ENCODE data around the gene EPB41.
"Not testable (repeated sequence)": the region's sequence is repeated elsewhere in the genome, so short reads cannot be mapped to it uniquely, and the experiment has no call there.

Gene EPB41

DNA sequence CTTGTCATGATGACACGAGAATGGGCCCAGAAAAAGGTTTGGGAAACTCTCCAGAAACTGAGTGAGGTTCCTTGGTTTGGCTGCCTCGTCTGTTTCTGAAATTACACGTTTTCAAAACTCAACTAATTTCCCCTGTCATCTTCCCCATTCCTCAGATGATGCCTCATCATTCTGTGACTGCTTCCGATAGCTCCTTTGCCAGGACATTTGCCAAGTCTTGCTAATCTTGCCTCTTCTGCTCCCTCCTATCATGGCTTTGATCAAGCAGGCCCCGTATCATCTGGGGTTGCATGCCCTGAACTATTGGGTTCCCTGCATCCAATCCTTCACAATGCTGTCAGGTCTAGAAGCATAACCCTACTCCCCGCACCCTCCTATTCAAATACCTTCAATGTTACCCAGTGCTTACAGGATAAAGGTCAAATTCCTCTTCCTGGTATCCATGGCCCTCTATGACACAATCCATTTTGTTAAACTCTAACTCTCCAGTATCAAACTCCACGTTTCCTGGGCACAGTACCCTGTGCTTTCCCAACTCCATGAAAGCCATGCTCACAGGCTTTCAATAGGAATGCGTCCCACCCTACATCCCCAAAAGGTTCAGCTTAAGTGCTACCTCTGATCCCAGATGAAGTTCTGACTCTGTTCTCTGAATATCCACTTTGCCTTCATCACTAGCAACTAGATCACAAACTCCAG is 231.5 kb downstream of the EPB41 start:
- DNase-seq = peak; percentile 86

DNA sequence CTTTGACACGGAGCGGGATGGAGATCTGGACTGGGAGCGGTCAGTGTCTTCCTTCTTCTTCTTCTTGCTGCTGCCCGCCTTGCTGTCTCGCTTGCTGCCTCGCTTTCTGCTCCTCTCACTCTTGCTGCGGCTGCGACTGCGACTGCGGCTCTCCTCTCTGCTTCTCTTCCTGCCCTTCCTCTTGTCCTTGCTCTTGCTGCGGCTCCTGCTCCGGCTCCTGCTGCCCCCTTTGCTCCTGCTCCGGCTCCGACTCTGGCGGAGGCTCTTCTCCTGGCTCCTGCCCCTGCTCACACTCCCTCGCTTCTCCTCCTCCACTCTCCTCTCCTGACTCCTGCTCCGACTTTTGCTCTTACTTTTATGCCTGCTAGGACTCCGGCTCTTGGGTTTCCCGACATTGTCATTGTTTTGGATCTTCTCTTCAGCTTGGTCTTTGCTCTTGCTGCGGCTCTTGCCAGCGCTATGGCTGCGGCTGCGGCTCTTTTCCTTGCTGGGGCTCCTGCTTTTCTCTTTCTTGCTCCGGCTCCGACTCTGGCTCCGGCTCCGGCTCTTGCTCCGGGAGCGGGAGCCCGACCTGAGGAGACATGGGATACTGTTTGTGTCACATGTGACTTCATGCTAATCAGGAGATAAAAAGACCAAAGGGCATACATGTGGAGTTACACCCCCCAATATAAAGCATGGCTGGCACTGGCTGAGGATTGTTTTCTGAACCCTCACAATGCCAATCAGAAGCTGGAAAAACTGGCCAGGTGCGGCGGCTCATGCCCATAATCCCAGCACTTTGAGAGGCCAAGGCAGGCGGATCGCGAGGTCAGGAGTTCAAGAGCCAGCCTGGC is 234.5 kb downstream of the EPB41 start:
- DNase-seq = no peak

DNA sequence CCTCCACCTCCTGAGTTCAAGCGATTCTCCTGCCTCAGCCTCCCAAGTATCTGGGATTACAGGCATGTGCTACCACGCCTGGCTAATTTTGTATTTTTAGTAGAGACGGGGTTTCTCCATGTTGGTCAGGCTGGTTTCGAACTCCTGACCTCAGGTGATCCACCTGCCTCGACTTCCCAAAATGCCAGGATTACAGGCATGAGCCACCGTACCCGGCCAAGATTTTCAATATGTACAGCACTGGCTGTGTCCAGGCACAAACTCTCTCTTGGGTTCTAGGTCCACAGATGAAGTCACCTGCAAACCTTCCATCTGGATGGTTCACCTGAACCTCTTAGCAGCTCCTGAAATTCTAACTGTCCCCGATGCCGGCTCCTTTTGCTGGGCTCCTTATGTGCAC is 236.0 kb downstream of the EPB41 start:
- DNase-seq = not testable (repeated sequence)

DNA sequence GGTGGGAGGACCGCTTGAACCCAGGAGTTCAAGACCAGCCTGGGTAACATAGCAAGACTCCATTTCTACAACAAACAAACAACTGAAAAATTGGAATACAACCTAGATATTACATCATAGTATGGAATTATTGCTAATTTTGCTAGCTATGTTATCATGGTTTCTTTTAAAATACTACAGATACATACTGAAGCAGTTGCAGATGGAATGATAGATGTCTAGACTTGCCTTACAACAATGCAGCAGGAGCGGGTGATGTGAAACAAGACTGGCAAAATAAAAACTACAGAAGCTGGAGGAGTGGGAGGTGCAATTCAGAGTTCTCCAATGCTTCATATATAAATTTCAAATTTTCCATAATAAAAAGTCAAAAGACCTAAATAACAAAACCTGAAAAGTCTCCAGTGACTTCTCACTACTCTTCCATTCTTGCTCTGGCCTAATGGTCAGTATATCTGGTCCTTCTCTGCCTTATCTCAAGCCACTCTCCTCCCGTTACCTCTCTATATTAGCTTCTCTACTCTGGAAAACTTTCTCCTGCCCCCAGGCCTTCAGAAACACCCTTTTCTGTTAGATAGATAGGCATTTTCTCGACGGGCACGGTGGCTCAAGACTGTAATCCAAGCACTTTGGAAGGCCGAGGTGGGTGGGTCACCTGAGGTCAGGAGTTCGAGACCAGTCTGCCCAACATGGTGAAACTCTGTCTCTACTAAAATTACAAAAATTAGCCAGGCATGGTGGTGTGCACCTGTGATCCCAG is 237.9 kb downstream of the EPB41 start:
- DNase-seq = no peak

DNA sequence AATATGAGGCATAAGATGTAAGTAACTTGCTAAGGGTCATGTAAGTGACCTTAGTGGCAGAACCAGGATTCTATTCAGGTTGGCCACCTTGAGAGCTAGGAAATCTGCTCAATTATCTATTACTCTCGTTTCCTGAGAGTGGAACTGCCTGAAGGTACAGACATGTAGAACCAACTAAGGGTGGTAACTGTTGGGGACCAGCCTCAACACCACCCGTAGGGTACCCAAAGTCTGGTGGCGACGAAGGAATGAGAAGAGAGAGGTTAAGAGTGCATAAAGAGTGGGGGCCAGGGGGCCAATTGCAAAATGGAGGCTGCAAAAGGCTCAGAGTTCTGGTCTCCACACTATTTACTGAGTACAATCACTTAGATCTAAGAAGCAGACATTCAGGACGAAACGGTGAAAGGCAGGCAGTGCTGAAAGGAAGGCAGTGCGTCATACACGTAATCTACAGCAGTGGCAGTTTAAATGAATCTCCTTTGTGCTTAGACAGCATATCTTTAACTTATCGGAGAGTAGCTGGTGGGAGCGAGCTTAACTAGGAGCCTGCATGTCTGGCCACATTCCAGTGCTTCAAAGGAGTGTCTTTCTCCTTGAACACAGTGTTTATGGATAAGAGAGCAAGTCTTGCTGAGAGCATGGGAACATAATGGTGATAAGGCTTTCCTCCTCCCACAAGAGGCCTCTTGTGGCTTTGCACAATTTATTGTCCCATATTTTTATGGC is 242.3 kb downstream of the EPB41 start:
- no peak for DNase-seq

DNA sequence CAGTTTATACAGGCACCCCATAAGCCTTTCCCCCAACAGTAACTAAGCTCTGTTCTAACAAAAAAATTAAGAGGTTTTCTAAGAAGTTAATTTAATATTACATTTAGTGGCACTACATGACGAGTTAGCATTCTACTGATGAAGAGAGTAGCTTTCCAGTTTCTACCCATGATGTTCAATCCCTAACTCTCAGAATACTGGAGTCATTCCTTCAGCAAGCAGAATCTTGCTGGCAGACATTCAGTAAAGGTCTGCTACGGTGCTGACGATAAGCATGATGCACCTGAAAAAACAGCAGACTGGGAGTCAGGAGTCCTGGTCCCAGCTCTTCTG is 242.9 kb downstream of the EPB41 start:
- DNase-seq = no peak

DNA sequence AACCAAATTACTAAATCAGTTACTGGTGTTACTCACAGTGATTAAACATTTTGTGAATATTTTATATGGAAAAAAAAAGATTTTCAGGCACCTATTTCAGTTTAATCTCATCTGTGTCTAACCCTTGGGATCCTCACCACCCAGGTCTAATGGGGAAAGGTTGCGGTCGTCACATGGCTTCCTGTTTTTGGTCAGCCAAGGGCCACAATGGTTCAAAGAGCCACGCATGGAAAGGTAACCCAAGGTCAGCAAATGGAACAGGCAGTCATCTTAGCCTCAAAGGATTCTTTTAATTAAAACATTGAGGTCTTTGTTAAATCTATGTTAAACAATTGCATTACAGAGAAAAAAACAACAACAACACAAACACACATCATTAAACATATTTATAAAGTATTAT is 245.4 kb downstream of the EPB41 start:
- no peak for DNase-seq

DNA sequence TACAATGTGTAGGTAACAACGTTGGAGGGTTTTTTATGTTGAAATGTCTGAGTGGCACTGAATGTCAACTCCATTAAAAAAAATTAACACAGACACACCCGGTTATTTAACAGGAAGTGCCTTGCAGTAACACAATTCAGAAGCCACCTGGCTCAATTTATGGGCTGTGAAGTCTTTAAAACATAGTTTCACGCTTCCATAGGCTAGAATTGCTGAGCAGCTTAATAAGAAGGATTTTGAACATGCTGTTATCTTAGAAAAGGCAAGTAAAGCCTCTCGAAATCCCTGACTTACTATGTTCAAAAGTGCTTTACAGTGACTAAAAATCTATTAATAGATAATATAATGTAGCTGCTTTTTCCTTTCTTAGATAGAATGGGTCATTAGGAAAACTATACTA is 247.7 kb downstream of the EPB41 start:
- no peak for DNase-seq

DNA sequence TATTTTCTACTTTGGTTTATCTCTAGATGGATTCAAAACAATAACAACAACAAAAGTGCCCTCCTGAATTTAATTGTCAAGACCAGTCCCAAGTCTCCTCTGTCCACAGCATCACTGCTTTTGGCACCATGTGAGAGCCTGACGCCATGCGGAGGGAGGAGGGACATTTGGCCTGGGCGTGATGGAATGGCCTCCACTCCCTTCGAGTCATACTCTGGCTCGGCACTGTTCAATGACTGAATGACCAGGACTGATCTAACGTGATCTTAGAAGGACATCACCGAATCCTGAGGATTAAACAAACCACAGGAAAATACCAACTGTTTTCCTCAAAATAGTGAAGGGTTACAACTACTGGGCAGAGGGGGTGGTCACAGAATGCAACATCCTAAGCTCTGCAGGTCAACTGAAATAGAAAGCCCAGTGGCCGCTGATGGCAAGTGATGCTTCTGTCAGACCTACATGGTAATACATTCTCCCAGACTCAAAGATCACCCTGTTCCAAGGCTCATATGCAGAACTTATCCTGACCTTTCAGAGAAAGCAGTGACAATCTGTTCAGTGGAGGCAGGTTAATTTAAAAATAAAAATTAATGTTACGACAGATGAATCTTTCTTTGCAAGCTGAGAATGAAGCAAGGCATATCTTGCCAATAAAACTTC is 248.2 kb downstream of the EPB41 start:
- DNase-seq = no peak

DNA sequence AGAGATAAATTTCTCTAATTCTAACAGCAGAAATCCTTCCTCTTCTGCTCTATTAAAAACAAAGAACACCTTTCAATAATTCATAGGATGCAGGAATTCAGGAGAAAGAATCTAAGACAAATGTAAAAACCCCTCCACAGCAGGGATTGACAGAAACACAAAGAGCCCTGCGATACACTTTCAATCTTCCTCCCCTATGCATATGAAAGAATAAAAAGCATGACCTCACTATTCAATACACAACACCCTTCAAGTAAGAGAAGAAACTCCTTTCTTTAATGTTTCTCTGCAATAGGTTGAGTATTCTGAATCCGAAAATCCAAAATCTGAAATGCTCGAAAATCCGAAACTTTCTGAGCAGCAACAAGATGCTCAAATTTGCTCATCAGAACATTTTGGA is 250.2 kb downstream of the EPB41 start:
- DNase-seq = no peak

DNA sequence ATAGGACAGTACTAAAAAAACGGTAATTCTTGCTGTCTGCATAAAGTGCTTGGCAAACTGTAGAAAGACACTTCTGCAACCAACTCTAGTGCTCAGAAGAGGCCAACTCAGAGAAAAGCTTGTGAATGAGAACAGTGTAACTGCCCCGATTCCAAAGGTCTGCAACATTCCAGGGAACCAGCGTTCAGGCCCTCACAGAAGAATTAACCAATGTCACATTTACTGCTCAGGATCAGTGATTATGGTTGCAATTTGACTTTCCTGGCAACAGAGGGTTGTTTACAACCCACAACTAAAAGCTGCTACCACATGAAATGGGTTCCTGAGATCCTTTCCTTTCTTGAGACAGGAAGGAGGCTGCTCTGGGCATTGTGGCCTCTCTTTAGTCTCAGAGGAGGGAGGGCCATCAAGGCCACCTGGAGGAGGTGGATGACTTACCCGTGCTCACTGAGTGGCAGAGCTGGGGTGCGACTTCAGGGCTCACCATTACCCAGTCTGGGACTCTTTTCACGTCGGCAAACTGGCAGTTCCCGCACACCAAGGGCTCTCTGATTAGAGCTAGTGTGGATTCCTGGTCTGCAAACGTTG is 252.0 kb downstream of the EPB41 start:
- DNase-seq = no peak

DNA sequence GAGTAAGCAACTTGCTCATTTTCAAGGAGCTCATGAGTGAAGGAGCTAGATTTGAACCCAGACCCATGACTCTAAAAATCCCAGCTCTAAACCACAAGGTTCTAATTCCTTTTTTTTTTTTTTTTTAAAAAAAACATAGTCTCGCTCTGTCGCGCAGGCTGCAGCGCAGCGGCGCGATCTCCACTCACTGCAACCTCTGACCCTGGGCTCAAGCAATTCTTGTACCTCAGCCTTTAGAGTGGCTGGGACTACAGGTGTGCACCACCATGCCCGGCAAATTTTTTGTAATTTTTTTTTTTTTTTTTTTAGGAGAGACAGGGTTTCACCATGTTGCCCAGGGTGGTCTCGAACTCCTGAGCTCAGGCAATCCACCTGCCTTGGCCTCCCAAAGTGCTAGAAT is 253.5 kb downstream of the EPB41 start:
- DNase-seq = no peak

All from HCEC 1CT (cell line).